Activated CD8-positive, alpha-beta T cell treated with anti-CD3 and anti-CD28 coated beads for 36 hours (primary cell): ENCODE results near the gene AGR2. TPM values are rescaled to one million over a fixed set of nuclear protein-coding genes. Genes with fewer than 3 reads are reported as not detected.

ENCODE experiments used
- ATAC-seq: fragments of 200-7000 bp; cut with Tn5 transposase; one replicate; pipeline ENCODE4 v1.10.0; 2021; ENCODE audit warnings: mild to moderate bottlenecking, moderate library complexity
- CTCF ChIA-PET: fragments of 350-600 bp; sonication (Branson Sonifier 250); formaldehyde crosslinking; loops from one replicate; lab custom pipeline; 2021; ENCODE audit warnings: antibody characterized with exemption; lab: Charles Lee
- POLR2A ChIA-PET: fragments of 350-600 bp; sonication (Branson Sonifier 250); formaldehyde crosslinking; loops from one replicate; lab custom pipeline; 2021; ENCODE audit warnings: antibody characterized with exemption; lab: Charles Lee
- DNase-seq: peaks from one replicate; pipeline ENCODE4 v3.0.0-alpha.2; 2020
- H3K27ac Mint-ChIP-seq: one replicate; pipeline ENCODE4 v1.8.0; 2021; ENCODE audit warnings: mild to moderate bottlenecking, mixed read lengths
- H3K27me3 Mint-ChIP-seq: one replicate; pipeline ENCODE4 v1.8.0; 2021; ENCODE audit warnings: mixed read lengths
- H3K36me3 Mint-ChIP-seq: one replicate; pipeline ENCODE4 v1.8.0; 2021; ENCODE audit warnings: low read depth, mixed read lengths
- H3K4me1 Mint-ChIP-seq: one replicate; pipeline ENCODE4 v1.8.0; 2021; ENCODE audit warnings: low read depth, mixed read lengths
- H3K4me3 Mint-ChIP-seq: one replicate; pipeline ENCODE4 v1.8.0; 2021; ENCODE audit warnings: mild to moderate bottlenecking, moderate library complexity, mixed read lengths
- H3K9me3 Mint-ChIP-seq: one replicate; pipeline ENCODE4 v1.8.0; 2021; ENCODE audit warnings: mixed read lengths
- CTCF ChIP-seq: fragments of 200-600 bp; IDR thresholded peaks from one replicate; pipeline ENCODE4 v1.8.0; 2022; ENCODE audit warnings: antibody characterized with exemption, mild to moderate bottlenecking
- intact Hi-C: fragments of 100-400 bp; cut with micrococcal nuclease; formaldehyde crosslinking; loops from one replicate; pipeline ENCODE4 v1.10.0; 2022
- total RNA-seq, 2 experiments: library from RNA; stranded (reverse); gene quantifications; one replicate each; pipeline ENCODE4 v1.2.3, GENCODE V29; 2021

The AGR2 gene
- total RNA-seq, 2 experiments from 2014 or later = not detected

GRCh38 chr7:16755397-16755796 lies 49.4 kb downstream of the AGR2 start:
- intact Hi-C loops = no loop called here
- no peak for TF ChIP-seq CTCF
- Mint-ChIP-seq H3K4me1 (peaks cover 12% of the 10 kb centered on the region), H3K9me3 (no peaks in the 10 kb centered on the region), H3K27ac (no peak overlapping the region), H3K27me3 (peaks cover 31% of the 10 kb centered on the region), H3K36me3 (no peaks in the 10 kb centered on the region), H3K4me3 (no peak overlapping the region)
- ChIA-PET POLR2A (interaction anchor here (1.3 kb wide), 1 partner anchor 109 kb away, joined by 5 read pairs; the partner anchor contains the start of gene BZW2), CTCF (no interaction called here)
- ATAC-seq (no peak), DNase-seq (no peak)

DNA sequence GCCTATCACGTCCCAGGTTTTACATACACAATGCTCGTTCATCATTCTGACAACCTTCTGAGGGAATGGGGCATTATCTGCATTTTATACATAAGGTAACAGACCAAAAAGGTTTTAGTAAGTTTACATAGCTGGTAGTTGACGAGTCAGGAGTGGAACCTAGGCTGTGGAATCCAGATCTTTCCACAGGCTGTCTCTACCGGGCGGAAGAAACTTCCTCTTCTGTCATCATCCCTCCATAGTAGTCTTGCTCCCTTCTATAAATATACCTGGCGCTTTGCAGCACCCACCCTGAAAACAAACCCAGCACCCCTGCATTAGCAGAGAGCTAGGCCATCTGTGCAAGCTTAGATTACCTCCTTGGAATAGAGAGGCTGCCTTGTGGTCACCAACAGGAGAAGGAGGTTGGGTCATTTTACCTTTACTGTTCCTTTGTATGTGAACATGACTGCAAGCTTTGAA lies 49.9 kb downstream of the AGR2 start:
- CTCF ChIA-PET = no interaction called here
- Mint-ChIP-seq H3K4me3 (peak overlapping the region; percentile 67), H3K9me3 (no peaks in the 10 kb centered on the region), H3K27ac (no peak overlapping the region), H3K36me3 (no peaks in the 10 kb centered on the region), H3K4me1 (peaks cover 12% of the 10 kb centered on the region), H3K27me3 (peaks cover 31% of the 10 kb centered on the region)
- ATAC-seq (no peak), DNase-seq (no peak)
- intact Hi-C loops = no loop called here
- no peak for TF ChIP-seq CTCF
- POLR2A ChIA-PET = interaction anchor here (1.3 kb wide), 1 partner anchor 109 kb away, joined by 5 read pairs; the partner anchor contains the start of gene BZW2

GRCh38 chr7:16753932-16754855 lies 50.6 kb downstream of the AGR2 start:
- ATAC-seq = peak; percentile 40
- Mint-ChIP-seq H3K4me3 (peak overlapping the region; percentile 67), H3K4me1 (peaks cover 12% of the 10 kb centered on the region), H3K9me3 (no peaks in the 10 kb centered on the region), H3K27ac (peak overlapping the region; percentile 44), H3K36me3 (no peaks in the 10 kb centered on the region), H3K27me3 (peaks cover 31% of the 10 kb centered on the region)
- POLR2A ChIA-PET = no interaction called here
- TF ChIP-seq CTCF = no peak
- intact Hi-C loops = no loop called here
- CTCF ChIA-PET = no interaction called here
- peak; percentile 44 for DNase-seq

DNA sequence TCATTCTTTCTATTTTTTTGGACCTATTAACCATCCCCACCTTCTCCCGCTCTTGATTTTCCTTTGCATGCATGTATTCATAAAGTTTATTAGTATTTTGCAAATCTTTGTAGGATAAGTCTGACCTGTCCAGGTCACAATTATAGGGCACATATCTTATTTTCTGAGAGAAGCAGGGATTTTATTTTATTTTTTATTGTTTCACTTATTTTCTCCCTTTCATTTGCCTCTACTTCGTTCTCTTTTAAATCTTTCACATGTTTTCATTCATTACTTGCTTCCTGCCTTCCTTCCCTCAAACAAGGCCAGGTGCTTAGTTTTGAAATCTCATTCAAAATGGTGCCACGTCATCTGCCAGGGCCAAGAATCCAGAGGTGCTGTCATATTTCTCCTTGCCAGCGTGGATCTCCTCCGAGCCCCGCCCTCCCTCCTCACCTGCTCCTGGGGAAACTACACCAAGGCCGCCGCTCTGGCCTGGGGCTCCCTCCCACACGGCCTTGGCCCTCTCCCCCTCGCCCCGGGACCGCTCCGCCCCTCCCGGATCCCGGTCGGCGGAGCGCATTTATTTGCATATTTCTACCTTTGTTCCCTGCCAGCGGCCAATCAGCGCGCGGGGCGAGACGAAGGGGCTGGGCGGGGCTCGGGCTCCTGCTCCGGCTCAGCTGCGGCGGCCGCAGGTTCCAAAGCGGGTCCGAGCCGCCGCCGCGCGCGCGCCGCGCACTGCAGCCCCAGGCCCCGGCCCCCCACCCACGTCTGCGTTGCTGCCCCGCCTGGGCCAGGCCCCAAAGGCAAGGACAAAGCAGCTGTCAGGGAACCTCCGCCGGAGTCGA lies 51.5 kb downstream of the AGR2 start, which contains the start of gene TSPAN13:
TSS of gene TSPAN13 (plus strand) at position 654 of the 830 bp plus-strand sequence. CDS start 213 bp downstream, outside the sequence.
- H3K4me3 Mint-ChIP-seq = peak within 1 kb of the TSS; percentile 67
- no peak for TF ChIP-seq CTCF
- H3K9me3 Mint-ChIP-seq = no peaks in the 10 kb centered on the region
- ChIA-PET POLR2A (no interaction called here), CTCF (no interaction called here)
- DNase-seq (peak; percentile 81), ATAC-seq (peak; percentile 94)
- no peaks in the 10 kb centered on the region for H3K36me3 Mint-ChIP-seq
- intact Hi-C loops = no loop called here
- peaks cover 31% of the 10 kb centered on the region for H3K27me3 Mint-ChIP-seq
- peak within 1 kb of the TSS; percentile 44 for H3K27ac Mint-ChIP-seq
- peaks cover 12% of the 10 kb centered on the region for H3K4me1 Mint-ChIP-seq
